Choroid plexus epithelial cell (primary cell): Measurements from ENCODE around the gene USP4.
"Not testable (repeated sequence)": the region's sequence is repeated elsewhere in the genome, so short reads cannot be mapped to it uniquely, and the experiment has no call there.

Experiments
- DNase-seq: peaks from one replicate; pipeline ENCODE4 v3.0.0-alpha.2; 2010; ENCODE audit warnings: low read depth
- H3K4me3 ChIP-seq: 2 replicates; pipeline ENCODE4 v1.5.1; 2011; ENCODE audit warnings: low read depth, mild to moderate bottlenecking, control low read depth, low read length, moderate library complexity
- TF ChIP-seq, protein P1 (sequence below): conservative IDR thresholded peaks from 2 replicates; pipeline ENCODE4 v1.5.1; 2011; ENCODE audit warnings: low read depth, mild to moderate bottlenecking, control low read depth, inconsistent platforms, low read length, moderate library complexity

USP4 gene

DNA sequence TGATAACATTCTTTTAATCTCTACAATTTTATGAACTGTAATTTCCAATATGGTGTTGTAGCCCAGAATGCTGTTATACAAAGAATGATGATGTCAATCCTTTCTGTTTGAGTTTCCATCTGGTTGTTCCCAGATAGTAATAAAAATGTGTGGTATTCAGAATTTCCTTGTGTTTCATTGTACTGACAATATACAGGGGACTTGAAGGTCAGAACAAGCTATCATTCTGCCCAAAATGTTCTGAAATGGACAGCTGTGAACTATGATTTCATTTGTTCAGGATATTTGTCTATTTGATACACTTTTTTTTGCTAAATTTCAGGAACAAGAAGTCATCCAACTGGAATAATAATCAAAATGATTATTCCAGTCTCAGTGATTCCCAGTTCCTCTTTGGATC lies 103.6 kb downstream of the USP4 start:
- H3K4me3 ChIP-seq: no peak overlapping the region
- TF ChIP-seq, protein P1, sequence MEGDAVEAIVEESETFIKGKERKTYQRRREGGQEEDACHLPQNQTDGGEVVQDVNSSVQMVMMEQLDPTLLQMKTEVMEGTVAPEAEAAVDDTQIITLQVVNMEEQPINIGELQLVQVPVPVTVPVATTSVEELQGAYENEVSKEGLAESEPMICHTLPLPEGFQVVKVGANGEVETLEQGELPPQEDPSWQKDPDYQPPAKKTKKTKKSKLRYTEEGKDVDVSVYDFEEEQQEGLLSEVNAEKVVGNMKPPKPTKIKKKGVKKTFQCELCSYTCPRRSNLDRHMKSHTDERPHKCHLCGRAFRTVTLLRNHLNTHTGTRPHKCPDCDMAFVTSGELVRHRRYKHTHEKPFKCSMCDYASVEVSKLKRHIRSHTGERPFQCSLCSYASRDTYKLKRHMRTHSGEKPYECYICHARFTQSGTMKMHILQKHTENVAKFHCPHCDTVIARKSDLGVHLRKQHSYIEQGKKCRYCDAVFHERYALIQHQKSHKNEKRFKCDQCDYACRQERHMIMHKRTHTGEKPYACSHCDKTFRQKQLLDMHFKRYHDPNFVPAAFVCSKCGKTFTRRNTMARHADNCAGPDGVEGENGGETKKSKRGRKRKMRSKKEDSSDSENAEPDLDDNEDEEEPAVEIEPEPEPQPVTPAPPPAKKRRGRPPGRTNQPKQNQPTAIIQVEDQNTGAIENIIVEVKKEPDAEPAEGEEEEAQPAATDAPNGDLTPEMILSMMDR: no peak
- DNase-seq: no peak

DNA sequence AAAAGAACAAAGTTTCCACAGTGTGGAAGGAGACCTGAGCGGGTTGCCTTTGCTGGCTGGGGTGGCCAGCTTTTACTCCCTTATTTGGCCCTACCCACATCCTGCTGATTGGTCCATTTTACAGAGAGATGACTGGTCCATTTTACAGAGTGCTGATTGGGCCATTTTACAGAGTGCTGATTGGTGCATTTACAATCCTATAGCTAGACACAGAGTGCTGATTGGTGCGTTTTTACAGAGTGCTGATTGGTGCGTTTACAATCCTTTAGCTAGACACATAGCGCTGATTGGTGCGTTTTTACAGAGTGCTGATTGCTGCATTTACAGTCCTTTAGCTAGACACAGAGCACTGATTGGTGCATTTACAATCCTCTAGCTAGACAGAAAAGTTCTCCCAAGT lies 111.0 kb downstream of the USP4 start:
- not testable (repeated sequence) for DNase-seq, H3K4me3 ChIP-seq
